Posterior vena cava (tissue), 2 donors: ENCODE measurements around the gene RENBP. TPM values are rescaled to one million over a fixed set of nuclear protein-coding genes. Genes with fewer than 3 reads are reported as not detected.
"Not testable (repeated sequence)": the region's sequence is repeated elsewhere in the genome, so short reads cannot be mapped to it uniquely, and the experiment has no call there.

Experiments used
- DNase-seq: peaks from one replicate; pipeline ENCODE4 v3.0.0-alpha.2; 2020; ENCODE audit warnings: low spot score
- intact Hi-C, 2 donors: fragments of 100-400 bp; cut with DNase I; formaldehyde crosslinking; loops; one replicate each; pipeline versions ENCODE4 v1.14.1 to v1.14.2; 2022 to 2023
- long read RNA-seq, 2 donors: library from polyadenylated mRNA; unstranded; transcript quantifications; one replicate each; pipeline ENCODE4 v2.0.0, GENCODE V29; 2020 to 2021
- total RNA-seq, 2 donors: library from RNA; stranded (reverse); fragmentation: NEBNext Ultra II Directional; extraction: Animal tissue kit (Norgen Biotek cat#: 25700); gene quantifications; one replicate each; pipeline ENCODE4 v1.2.1, GENCODE V29; 2021
- donor health status: DM: yes; HTN: yes; CAD: no.
- donor health status: DM: yes; HTN: yes; CAD: no.

The RENBP gene
- total RNA-seq, result 10 to 100 TPM; 11.4 to 17.6 TPM
- long read RNA-seq, donor 1, partial matches to known transcripts, result 1 of 1 reads
- long read RNA-seq, donor 1, other reads (novel, unspliced or antisense), result 0 of 1 reads
- long read RNA-seq, donor 2, partial matches to known transcripts, result 3 of 5 reads
- long read RNA-seq, donor 2, other reads (novel, unspliced or antisense), result 1 of 5 reads

GRCh38 chrX:153944140-153944799, at the start of gene RENBP:
TSS of gene RENBP (minus strand) at chrX:153944643. CDS start at chrX:153944610, 33 bp downstream.
- no peak for DNase-seq
- intact Hi-C loops, result no loop called here

GRCh38 chrX:153993978-153994377, 49.5 kb upstream of the RENBP start:
- intact Hi-C loops, result loop anchor here in 1 of 2 donors (10.0 kb wide), 1 partner anchor 61 kb away; no protein-coding TSS in a partner anchor
- no peak for DNase-seq

- no peak for DNase-seq
- intact Hi-C loops, result loop anchor here in 1 of 2 donors (10.0 kb wide), 1 partner anchor 62 kb away; no protein-coding TSS in a partner anchor
Measured at GRCh38 chrX:153993079-153993478, 48.6 kb upstream of the RENBP start.

- intact Hi-C loops, result loop anchor here in 1 of 2 donors (10.0 kb wide), 1 partner anchor 63 kb away; no protein-coding TSS in a partner anchor
- no peak for DNase-seq
Measured at GRCh38 chrX:153992180-153992579, 47.7 kb upstream of the RENBP start.

- DNase-seq, result no peak
- intact Hi-C loops, result loop anchor here in 1 of 2 donors (10.0 kb wide), 1 partner anchor 64 kb away; no protein-coding TSS in a partner anchor
Measured at GRCh38 chrX:153991013-153991580, 46.7 kb upstream of the RENBP start.

GRCh38 chrX:153989973-153990655, 45.7 kb upstream of the RENBP start:
- intact Hi-C loops, result loop anchor here in 1 of 2 donors (10.0 kb wide), 1 partner anchor 65 kb away; no protein-coding TSS in a partner anchor
- no peak for DNase-seq

GRCh38 chrX:153988493-153988892, 44.0 kb upstream of the RENBP start:
- DNase-seq, result no peak
- intact Hi-C loops, result no loop called here

GRCh38 chrX:153984351-153985178, 40.1 kb upstream of the RENBP start:
- intact Hi-C loops, result no loop called here
- DNase-seq, result no peak

- intact Hi-C loops, result no loop called here
- DNase-seq, result no peak
Measured at GRCh38 chrX:153983321-153983801, 38.9 kb upstream of the RENBP start.

- peak; percentile 86 for DNase-seq
- intact Hi-C loops, result no loop called here
Measured at GRCh38 chrX:153981771-153982533, 37.5 kb upstream of the RENBP start.

- DNase-seq, result no peak
- intact Hi-C loops, result no loop called here
Measured at GRCh38 chrX:153981231-153981630, 36.8 kb upstream of the RENBP start.

GRCh38 chrX:153980394-153980793, 36.0 kb upstream of the RENBP start:
- intact Hi-C loops, DNase-seq: not testable (repeated sequence)

GRCh38 chrX:153974726-153975286, 30.4 kb upstream of the RENBP start:
- DNase-seq, result peak; percentile 74
- intact Hi-C loops, result no loop called here

- DNase-seq, result peak; percentile 61
- intact Hi-C loops, result no loop called here
Measured at GRCh38 chrX:153974003-153974725, 29.7 kb upstream of the RENBP start.

GRCh38 chrX:153973127-153974002, 28.9 kb upstream of the RENBP start:
- DNase-seq, result no peak
- intact Hi-C loops, result no loop called here
